ENCODE results near the gene UTS2B.

DNA sequence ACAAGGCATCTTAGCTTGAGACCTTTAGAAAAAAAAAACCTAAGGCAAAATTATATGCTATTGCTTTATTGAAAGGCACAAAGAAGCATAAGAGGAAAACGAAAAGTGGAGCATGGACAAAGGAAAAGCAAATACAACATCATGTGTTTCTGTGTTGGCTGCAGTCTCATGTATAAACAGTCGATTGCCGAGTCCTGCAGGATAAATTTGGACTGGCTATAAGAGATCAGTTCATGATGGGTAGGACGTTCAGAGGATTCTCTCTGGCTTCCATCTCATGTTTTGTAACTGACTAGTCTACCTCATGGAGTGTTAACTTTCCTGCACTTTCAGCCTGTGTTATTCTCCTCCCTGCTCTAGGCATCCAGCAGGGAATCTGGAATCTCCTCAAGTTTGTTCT lies 23.0 kb downstream of the UTS2B start:
- TF ChIP-seq POLR2AphosphoS5 (IDR thresholded peaks at IDR 0.05; ENCODE audit: low read depth, low read length), result no peak
- TF ChIP-seq NFIC (IDR thresholded peaks at IDR 0.05; ENCODE audit: borderline replicate concordance), result no peak
- TF ChIP-seq TCF12 (IDR thresholded peaks at IDR 0.05), result no peak
- TF ChIP-seq EZH2phosphoT487 (IDR thresholded peaks at IDR 0.05; ENCODE audit: borderline replicate concordance, low read depth), result no peak
- TF ChIP-seq, protein P1, sequence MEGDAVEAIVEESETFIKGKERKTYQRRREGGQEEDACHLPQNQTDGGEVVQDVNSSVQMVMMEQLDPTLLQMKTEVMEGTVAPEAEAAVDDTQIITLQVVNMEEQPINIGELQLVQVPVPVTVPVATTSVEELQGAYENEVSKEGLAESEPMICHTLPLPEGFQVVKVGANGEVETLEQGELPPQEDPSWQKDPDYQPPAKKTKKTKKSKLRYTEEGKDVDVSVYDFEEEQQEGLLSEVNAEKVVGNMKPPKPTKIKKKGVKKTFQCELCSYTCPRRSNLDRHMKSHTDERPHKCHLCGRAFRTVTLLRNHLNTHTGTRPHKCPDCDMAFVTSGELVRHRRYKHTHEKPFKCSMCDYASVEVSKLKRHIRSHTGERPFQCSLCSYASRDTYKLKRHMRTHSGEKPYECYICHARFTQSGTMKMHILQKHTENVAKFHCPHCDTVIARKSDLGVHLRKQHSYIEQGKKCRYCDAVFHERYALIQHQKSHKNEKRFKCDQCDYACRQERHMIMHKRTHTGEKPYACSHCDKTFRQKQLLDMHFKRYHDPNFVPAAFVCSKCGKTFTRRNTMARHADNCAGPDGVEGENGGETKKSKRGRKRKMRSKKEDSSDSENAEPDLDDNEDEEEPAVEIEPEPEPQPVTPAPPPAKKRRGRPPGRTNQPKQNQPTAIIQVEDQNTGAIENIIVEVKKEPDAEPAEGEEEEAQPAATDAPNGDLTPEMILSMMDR (IDR thresholded peaks at IDR 0.05), result no peak
- TF ChIP-seq RFX5 (IDR thresholded peaks at IDR 0.05; ENCODE audit: low read length), result no peak
- TF ChIP-seq TAF1 (IDR thresholded peaks at IDR 0.05; ENCODE audit: borderline replicate concordance, low read depth, low read length), result no peak
- TF ChIP-seq NRF1 (IDR thresholded peaks at IDR 0.05; ENCODE audit: low read depth, low read length), result no peak
